ENCODE results near the gene CDKN2B. TPM values are rescaled to one million over a fixed set of nuclear protein-coding genes. Genes with fewer than 3 reads are reported as not detected.

The CDKN2B gene
- total RNA-seq, 1 experiment from 2014 or later = 9.8 TPM

- DNase-seq (ENCODE audit: low read depth, low spot score) (no peak), ATAC-seq (no peak)
- Histone ChIP-seq H2AFZ (ENCODE audit: low read depth, low read length, poor library complexity, severe bottlenecking) (no peak overlapping the region), H3K27me3 (ENCODE audit: insufficient read depth, low read length) (no peaks in the 10 kb centered on the region), H3K4me2 (ENCODE audit: low read length) (no peak overlapping the region), H3K9me3 (ENCODE audit: control insufficient read depth in 1 of 2, insufficient read depth in 1 of 2, low read depth in 1 of 2, low read length in 2 of 2) (no peaks in the 10 kb centered on the region), H3K79me2 (ENCODE audit: insufficient read depth, low read length) (peaks cover 18% of the 10 kb centered on the region), H3K9me2 (ENCODE audit: insufficient read depth) (no peaks in the 10 kb centered on the region), H3K4me1 (ENCODE audit: control insufficient read depth in 1 of 2, insufficient read depth in 2 of 2, low read length in 2 of 2) (no peaks in the 10 kb centered on the region), H3K9ac (ENCODE audit: low read length) (no peak overlapping the region), H3K27ac (ENCODE audit: low read depth, low read length) (no peak overlapping the region), H3K36me3 (ENCODE audit: control insufficient read depth in 1 of 2, insufficient read depth in 2 of 2, low read length in 2 of 2) (peaks cover 0 to 17% of the 10 kb centered on the region in 2 experiments; a peak in 1 of 4 replicates), H3K4me3 (replicated peaks in 1 of 2; ENCODE audit: low read depth in 1 of 2, low read length in 2 of 2) (no peak overlapping the region), H4K20me1 (ENCODE audit: insufficient read depth) (no peaks in the 10 kb centered on the region)
- intact Hi-C loops (cut with micrococcal nuclease) = no loop called here
- RAD21 ChIA-PET (ENCODE audit: low non-redundant PET in 1 of 2, low total read pairs in 2 of 2, uncharacterized antibody in 2 of 2, unreplicated experiment in 2 of 2) = no interaction called here
- CTCF ChIA-PET = no interaction called here
- POLR2A ChIA-PET = no interaction called here
- TF ChIP-seq, protein P1, sequence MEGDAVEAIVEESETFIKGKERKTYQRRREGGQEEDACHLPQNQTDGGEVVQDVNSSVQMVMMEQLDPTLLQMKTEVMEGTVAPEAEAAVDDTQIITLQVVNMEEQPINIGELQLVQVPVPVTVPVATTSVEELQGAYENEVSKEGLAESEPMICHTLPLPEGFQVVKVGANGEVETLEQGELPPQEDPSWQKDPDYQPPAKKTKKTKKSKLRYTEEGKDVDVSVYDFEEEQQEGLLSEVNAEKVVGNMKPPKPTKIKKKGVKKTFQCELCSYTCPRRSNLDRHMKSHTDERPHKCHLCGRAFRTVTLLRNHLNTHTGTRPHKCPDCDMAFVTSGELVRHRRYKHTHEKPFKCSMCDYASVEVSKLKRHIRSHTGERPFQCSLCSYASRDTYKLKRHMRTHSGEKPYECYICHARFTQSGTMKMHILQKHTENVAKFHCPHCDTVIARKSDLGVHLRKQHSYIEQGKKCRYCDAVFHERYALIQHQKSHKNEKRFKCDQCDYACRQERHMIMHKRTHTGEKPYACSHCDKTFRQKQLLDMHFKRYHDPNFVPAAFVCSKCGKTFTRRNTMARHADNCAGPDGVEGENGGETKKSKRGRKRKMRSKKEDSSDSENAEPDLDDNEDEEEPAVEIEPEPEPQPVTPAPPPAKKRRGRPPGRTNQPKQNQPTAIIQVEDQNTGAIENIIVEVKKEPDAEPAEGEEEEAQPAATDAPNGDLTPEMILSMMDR (IDR thresholded peaks at IDR 0.05 in 2 of 3, conservative IDR thresholded peaks at IDR 0.05 in 1 of 3; ENCODE audit: borderline replicate concordance in 1 of 3, insufficient read depth in 1 of 3, low read depth in 2 of 3, low read length in 2 of 3) = no peak
- no peak for TF ChIP-seq CBX3 (IDR thresholded peaks at IDR 0.05; ENCODE audit: low read depth)
- TF ChIP-seq FOSL1 (IDR thresholded peaks at IDR 0.05; ENCODE audit: low read depth) = no peak
- TF ChIP-seq EZH2phosphoT487 (IDR thresholded peaks at IDR 0.05; ENCODE audit: borderline replicate concordance) = no peak
- no peak for TF ChIP-seq ATF3 (IDR thresholded peaks at IDR 0.05)
- TF ChIP-seq SP1 (IDR thresholded peaks at IDR 0.05; ENCODE audit: low read depth) = no peak
- no peak for TF ChIP-seq ZBTB33 (IDR thresholded peaks at IDR 0.05; ENCODE audit: extremely low read depth, insufficient replicate concordance, low read length)
- TF ChIP-seq SRF (IDR thresholded peaks at IDR 0.05; ENCODE audit: low read depth) = no peak
- BruUV-seq (replicated peaks) = no TSS peak
These were observed 41.4 kb downstream of the CDKN2B start for GRCh38 chr9:21967702-21968101.
